ENCODE measurements around the gene AOPEP. TPM values are rescaled to one million over a fixed set of nuclear protein-coding genes. Genes with fewer than 3 reads are reported as not detected.

Gene AOPEP
- total and polyA plus RNA-seq, 2 donors (not counting 3 experiments of a cell fraction or from before 2014, with no cell fraction given) = 20.2 to 41.6 TPM

DNA sequence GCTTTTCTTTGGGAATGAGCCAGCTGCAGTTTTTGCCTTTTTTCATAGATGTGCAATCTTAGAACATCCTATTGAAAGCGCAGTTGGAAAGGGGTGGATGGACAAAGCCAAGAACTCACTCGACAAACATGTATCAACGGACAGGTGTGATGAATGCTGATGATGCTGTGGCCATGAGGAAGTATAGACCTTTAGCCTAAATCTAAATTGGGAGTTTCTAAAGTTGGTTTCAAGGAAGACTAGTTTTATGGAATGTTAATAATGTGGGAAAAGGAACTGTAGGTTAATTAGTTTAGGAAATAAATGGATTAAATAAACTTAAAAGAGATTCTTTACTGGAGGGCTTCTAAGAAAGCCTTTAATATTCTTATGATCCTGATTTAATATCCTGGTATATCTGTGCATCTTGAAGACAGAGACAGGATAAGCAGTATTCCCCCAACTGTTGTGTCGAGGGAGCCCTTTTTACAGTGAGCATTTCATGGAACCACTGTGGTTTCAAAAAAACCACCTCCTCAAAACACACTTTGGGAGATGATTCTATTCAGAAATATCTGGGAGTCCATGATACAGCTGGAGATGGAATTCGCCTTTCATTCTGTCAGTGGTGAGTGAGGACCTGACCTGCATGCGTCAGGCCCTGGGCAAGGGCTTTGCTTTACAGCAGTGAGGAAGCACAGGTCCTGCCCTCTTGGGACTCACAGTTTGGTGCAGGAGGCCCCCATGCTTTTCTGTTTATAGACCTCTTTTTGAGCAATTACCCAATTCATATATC lies 82.6 kb downstream of the AOPEP start:
- intact Hi-C loops (cut with micrococcal nuclease) (no loop called here), dilution Hi-C loops (cut with MboI; ENCODE audit: extremely low pct_ligation_motif_present, low sequenced_read_pairs) (no loop called here)
- Histone ChIP-seq H3K9ac (replicated peaks; ENCODE audit: extremely low read depth, insufficient read depth, low read length) (no peak overlapping the region), H4K20me1 (replicated peaks; ENCODE audit: control insufficient read depth, extremely low read depth, insufficient read depth, low read length) (no peaks in the 10 kb centered on the region), H3K27me3 (ENCODE audit: control insufficient read depth in 2 of 2, insufficient read depth in 2 of 2, low read length in 2 of 2) (no peaks in the 10 kb centered on the region), H3K36me3 (ENCODE audit: control insufficient read depth in 2 of 2, extremely low read depth in 1 of 2, insufficient read depth in 2 of 2, low read length in 2 of 2) (peaks cover 0 to 2% of the 10 kb centered on the region in 2 experiments), H2AFZ (ENCODE audit: low read depth, low read length) (no peak overlapping the region), H3K4me2 (ENCODE audit: insufficient read depth, low read length) (no peak overlapping the region), H3K4me1 (ENCODE audit: control insufficient read depth, extremely low read depth, insufficient read depth, low read length) (peaks cover 15% of the 10 kb centered on the region), H3K79me2 (ENCODE audit: control insufficient read depth, insufficient read depth, low read length) (no peaks in the 10 kb centered on the region), H3K4me3 (replicated peaks in 1 of 3; ENCODE audit: insufficient read depth in 1 of 3, low read depth in 1 of 3, low read length in 3 of 3) (no peak overlapping the region), H3K9me3 (replicated peaks; ENCODE audit: control insufficient read depth, insufficient read depth, low read length) (no peaks in the 10 kb centered on the region), H3K27ac (ENCODE audit: insufficient read depth, low read depth, low read length) (no peak overlapping the region), H3K9me1 (replicated peaks; ENCODE audit: control insufficient read depth, extremely low read depth, insufficient read depth, low read length) (no peaks in the 10 kb centered on the region)
- FAIRE-seq = no peak
- DNase-seq (ENCODE audit: low read depth, low spot score) = no peak
- TF ChIP-seq, protein P1, sequence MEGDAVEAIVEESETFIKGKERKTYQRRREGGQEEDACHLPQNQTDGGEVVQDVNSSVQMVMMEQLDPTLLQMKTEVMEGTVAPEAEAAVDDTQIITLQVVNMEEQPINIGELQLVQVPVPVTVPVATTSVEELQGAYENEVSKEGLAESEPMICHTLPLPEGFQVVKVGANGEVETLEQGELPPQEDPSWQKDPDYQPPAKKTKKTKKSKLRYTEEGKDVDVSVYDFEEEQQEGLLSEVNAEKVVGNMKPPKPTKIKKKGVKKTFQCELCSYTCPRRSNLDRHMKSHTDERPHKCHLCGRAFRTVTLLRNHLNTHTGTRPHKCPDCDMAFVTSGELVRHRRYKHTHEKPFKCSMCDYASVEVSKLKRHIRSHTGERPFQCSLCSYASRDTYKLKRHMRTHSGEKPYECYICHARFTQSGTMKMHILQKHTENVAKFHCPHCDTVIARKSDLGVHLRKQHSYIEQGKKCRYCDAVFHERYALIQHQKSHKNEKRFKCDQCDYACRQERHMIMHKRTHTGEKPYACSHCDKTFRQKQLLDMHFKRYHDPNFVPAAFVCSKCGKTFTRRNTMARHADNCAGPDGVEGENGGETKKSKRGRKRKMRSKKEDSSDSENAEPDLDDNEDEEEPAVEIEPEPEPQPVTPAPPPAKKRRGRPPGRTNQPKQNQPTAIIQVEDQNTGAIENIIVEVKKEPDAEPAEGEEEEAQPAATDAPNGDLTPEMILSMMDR (IDR thresholded peaks at IDR 0.05; ENCODE audit: extremely low read depth in 1 of 2, insufficient read depth in 1 of 2, low read depth in 1 of 2, low read length in 2 of 2) = no peak
- TF ChIP-seq POLR2A (IDR thresholded peaks at IDR 0.05; ENCODE audit: low read depth, low read length) (no peak), FOS (IDR thresholded peaks at IDR 0.05; ENCODE audit: borderline replicate concordance, insufficient read depth, low read length) (no peak), MYC (IDR thresholded peaks at IDR 0.05; ENCODE audit: low read depth, low read length) (no peak), GATA2 (IDR thresholded peaks at IDR 0.05; ENCODE audit: insufficient read depth, insufficient read length, low read depth, low read length) (no peak), EZH2 (IDR thresholded peaks at IDR 0.05; ENCODE audit: borderline replicate concordance, low read depth, low read length, severe bottlenecking) (no peak), POLR2AphosphoS5 (IDR thresholded peaks at IDR 0.05; ENCODE audit: insufficient read depth, low read depth, low read length) (no peak), JUN (IDR thresholded peaks at IDR 0.05; ENCODE audit: borderline replicate concordance, insufficient read depth, insufficient read length, low read depth) (no peak)
- TF ChIP-seq, protein P2, sequence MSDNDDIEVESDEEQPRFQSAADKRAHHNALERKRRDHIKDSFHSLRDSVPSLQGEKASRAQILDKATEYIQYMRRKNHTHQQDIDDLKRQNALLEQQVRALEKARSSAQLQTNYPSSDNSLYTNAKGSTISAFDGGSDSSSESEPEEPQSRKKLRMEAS (IDR thresholded peaks at IDR 0.05; ENCODE audit: insufficient read depth, insufficient read length) = no peak
- ChIA-PET CTCF (interaction anchor here (1.9 kb wide), 1 partner anchor 10 kb away, joined by 5 read pairs; no protein-coding TSS in a partner anchor), POLR2A (no interaction called here)
- BruUV-seq (replicated peaks) = no TSS peak

Data from endothelial cell of umbilical vein (primary cell).